H1 (cell line): ENCODE data around the gene TOGARAM1. TPM values are rescaled to one million over a fixed set of nuclear protein-coding genes. Genes with fewer than 3 reads are reported as not detected.

Experiments
- CTCF ChIA-PET: fragments of 300-600 bp; sonication (Branson Sonifier 250); formaldehyde crosslinking; loops from one replicate; lab custom pipeline; 2021; ENCODE audit not compliant: partially characterized antibody; lab: Charles Lee
- POLR2A ChIA-PET: fragments of 300-600 bp; sonication (Branson Sonifier 250); formaldehyde crosslinking; loops from one replicate; lab custom pipeline; 2021; ENCODE audit warnings: inconsistent platforms; ENCODE audit not compliant: partially characterized antibody; lab: Charles Lee
- DNase-seq, 2 experiments: peaks; one replicate each; pipeline versions ENCODE4 v3.0.0 to v3.0.0-alpha.2; 2010 to 2022; ENCODE audit warnings: low spot score in 2 of 2, low read depth in 1 of 2, mixed read lengths in 1 of 2
- FAIRE-seq: peaks from 2 replicates; lab custom pipeline; 2011; peaks lifted over from hg19 to GRCh38; lab: Jason Lieb, UNC
- H2AFZ ChIP-seq: 2 replicates; pipeline ENCODE4 v1.8.1; 2012; ENCODE audit warnings: low read length, inconsistent platforms
- H2AK5ac ChIP-seq: 2 replicates; pipeline ENCODE4 v1.6.1; 2013; ENCODE audit warnings: low read depth, low read length
- H2BK120ac ChIP-seq: replicated peaks from 2 replicates; pipeline ENCODE3; 2013; ENCODE audit warnings: low read depth, low read length, inconsistent platforms
- H2BK12ac ChIP-seq: 2 replicates; pipeline ENCODE4 v1.6.1; 2013; ENCODE audit warnings: low read depth, low read length
- H2BK15ac ChIP-seq: 2 replicates; pipeline ENCODE4 v1.6.1; 2013; ENCODE audit warnings: low read length
- H2BK20ac ChIP-seq: 2 replicates; pipeline ENCODE4 v1.6.1; 2013; ENCODE audit warnings: low read length
- H2BK5ac ChIP-seq: 2 replicates; pipeline ENCODE4 v1.6.1; 2013; ENCODE audit warnings: low read depth, low read length
- H3K14ac ChIP-seq: 2 replicates; pipeline ENCODE4 v1.6.1; 2013; ENCODE audit warnings: inconsistent platforms; ENCODE audit not compliant: insufficient read length
- H3K18ac ChIP-seq: 2 replicates; pipeline ENCODE4 v1.6.1; 2013; ENCODE audit warnings: low read length; ENCODE audit errors: extremely low read depth
- H3K23ac ChIP-seq: 2 replicates; pipeline ENCODE4 v1.6.1; 2013; ENCODE audit warnings: inconsistent platforms; ENCODE audit not compliant: insufficient read length
- H3K23me2 ChIP-seq: 2 replicates; pipeline ENCODE4 v1.6.1; 2013; ENCODE audit warnings: low read depth, low read length
- H3K27ac ChIP-seq: 2 replicates; pipeline ENCODE4 v1.6.1; 2011; ENCODE audit warnings: low read depth, low read length, inconsistent platforms
- H3K27me3 ChIP-seq, 4 experiments: replicated peaks in 1 of 4; 1 replicate in 1 of 4; 2 replicates in 3 of 4; pipeline versions ENCODE4 v1.6.1 to v1.8.1; 2011 to 2013; ENCODE audit warnings: low read length in 3 of 4, mild to moderate bottlenecking in 3 of 4, inconsistent platforms in 2 of 4, mixed read lengths in 2 of 4, moderate library complexity in 1 of 4; ENCODE audit not compliant: control insufficient read depth in 3 of 4, insufficient read depth in 3 of 4; ENCODE audit errors: extremely low read depth in 1 of 4
- H3K36me3 ChIP-seq, 4 experiments: 2 replicates each; pipeline versions ENCODE4 v1.6.1 to v1.8.1; 2011 to 2013; ENCODE audit warnings: mild to moderate bottlenecking in 4 of 4, low read length in 3 of 4, moderate library complexity in 2 of 4, control low read depth in 1 of 4, inconsistent platforms in 1 of 4; ENCODE audit not compliant: insufficient read depth in 4 of 4, control insufficient read depth in 2 of 4
- H3K4ac ChIP-seq: replicated peaks from 2 replicates; pipeline ENCODE3; 2013; ENCODE audit warnings: low read length, low read depth, mixed read lengths, inconsistent platforms; ENCODE audit not compliant: insufficient read length
- H3K4me1 ChIP-seq, 4 experiments: replicated peaks in 1 of 4; 1 replicate in 1 of 4; 2 replicates in 3 of 4; pipeline versions ENCODE4 v1.6.1 to v1.8.1; 2011 to 2013; ENCODE audit warnings: low read length in 3 of 4, inconsistent platforms in 2 of 4, mixed read lengths in 1 of 4; ENCODE audit not compliant: insufficient read depth in 4 of 4, control insufficient read depth in 3 of 4
- H3K4me2 ChIP-seq, 2 experiments: 2 replicates each; pipeline versions ENCODE4 v1.6.1 to v1.8.1; 2011 to 2013; ENCODE audit warnings: low read depth in 2 of 2, low read length in 2 of 2, control low read depth in 1 of 2, inconsistent platforms in 1 of 2, mild to moderate bottlenecking in 1 of 2; ENCODE audit not compliant: insufficient read depth in 1 of 2
- H3K4me3 ChIP-seq, 4 experiments: fragments of 200-600, 300-600 bp in 1 of 4; sonication (generic), shearing (Covaris generic), sonication (Bioruptor Twin) in 1 of 4; 2 replicates each; pipeline versions ENCODE4 v1.5.1 to v1.8.1; 2011 to 2016; ENCODE audit warnings: low read length in 4 of 4, low read depth in 3 of 4, control low read depth in 2 of 4, inconsistent platforms in 2 of 4, mild to moderate bottlenecking in 2 of 4, mixed read lengths in 1 of 4, moderate library complexity in 1 of 4; ENCODE audit not compliant: insufficient read depth in 2 of 4; ENCODE audit errors: extremely low read depth in 1 of 4
- H3K56ac ChIP-seq: replicated peaks from 2 replicates; pipeline ENCODE3; 2013; ENCODE audit warnings: low read depth, mild to moderate bottlenecking, mixed read lengths, low read length, inconsistent platforms; ENCODE audit not compliant: insufficient read length
- H3K79me1 ChIP-seq: 2 replicates; pipeline ENCODE4 v1.6.1; 2013; ENCODE audit warnings: low read depth, low read length, control low read depth
- H3K79me2 ChIP-seq, 2 experiments: 2 replicates each; pipeline versions ENCODE4 v1.6.1 to v1.8.1; 2012 to 2013; ENCODE audit warnings: low read length in 2 of 2, mild to moderate bottlenecking in 2 of 2, inconsistent platforms in 1 of 2; ENCODE audit not compliant: insufficient read depth in 2 of 2, control insufficient read depth in 1 of 2
- H3K9ac ChIP-seq, 4 experiments: replicated peaks in 1 of 4; 1 replicate in 1 of 4; 2 replicates in 3 of 4; pipeline versions ENCODE4 v1.6.1 to v1.8.1; 2011 to 2013; ENCODE audit warnings: low read depth in 3 of 4, low read length in 3 of 4, control low read depth in 2 of 4, mild to moderate bottlenecking in 2 of 4, moderate library complexity in 2 of 4, inconsistent platforms in 1 of 4; ENCODE audit errors: extremely low read depth in 1 of 4
- H3K9me3 ChIP-seq, 2 experiments: 2 replicates each; pipeline versions ENCODE4 v1.6.1 to v1.8.1; 2012 to 2013; ENCODE audit warnings: mild to moderate bottlenecking in 2 of 2, moderate library complexity in 2 of 2, control low read depth in 1 of 2, inconsistent platforms in 1 of 2, low read depth in 1 of 2, low read length in 1 of 2, mixed read lengths in 1 of 2; ENCODE audit not compliant: insufficient read depth in 2 of 2
- H4K20me1 ChIP-seq, 2 experiments: replicated peaks in 1 of 2; 2 replicates each; pipeline versions ENCODE3 to v1.8.1; 2011 to 2013; ENCODE audit warnings: inconsistent platforms in 2 of 2, low read length in 2 of 2, mild to moderate bottlenecking in 1 of 2; ENCODE audit not compliant: insufficient read depth in 2 of 2, control insufficient read depth in 1 of 2
- H4K5ac ChIP-seq: 2 replicates; pipeline ENCODE4 v1.6.1; 2013; ENCODE audit warnings: low read length, low read depth, mixed read lengths, inconsistent platforms; ENCODE audit not compliant: insufficient read length
- H4K8ac ChIP-seq: 2 replicates; pipeline ENCODE4 v1.8.0; 2013; ENCODE audit warnings: mild to moderate bottlenecking, moderate library complexity, low read length, inconsistent platforms; ENCODE audit not compliant: insufficient read depth; ENCODE audit errors: extremely low read depth
- H4K91ac ChIP-seq: replicated peaks from 2 replicates; pipeline ENCODE3; 2013; ENCODE audit warnings: low read length, mixed read lengths, inconsistent platforms; ENCODE audit not compliant: insufficient read length
- EGR1 ChIP-seq: IDR thresholded peaks from 2 replicates; pipeline ENCODE4 v1.6.1; 2011; ENCODE audit warnings: low read depth, low read length, borderline replicate concordance
- EP300 ChIP-seq, 2 experiments: IDR thresholded peaks; 1 replicate in 1 of 2; 2 replicates in 1 of 2; pipeline ENCODE4 v1.6.1; 2011 to 2012; ENCODE audit warnings: low read depth in 2 of 2, low read length in 2 of 2, mild to moderate bottlenecking in 2 of 2, borderline replicate concordance in 1 of 2, inconsistent platforms in 1 of 2, moderate library complexity in 1 of 2
- EZH2 ChIP-seq: fragments of 200-600 bp; sonication (generic); IDR thresholded peaks from 2 replicates; pipeline ENCODE4 v1.7.1; 2012; ENCODE audit warnings: low read depth, mild to moderate bottlenecking, moderate library complexity, low read length, inconsistent platforms; ENCODE audit not compliant: severe bottlenecking
- FOSL1 ChIP-seq: IDR thresholded peaks from 2 replicates; pipeline ENCODE4 v1.6.1; 2011; ENCODE audit warnings: mild to moderate bottlenecking, low read depth, low read length, moderate library complexity; ENCODE audit not compliant: insufficient read depth
- JUN ChIP-seq: IDR thresholded peaks from 2 replicates; pipeline ENCODE4 v1.6.1; 2011; ENCODE audit warnings: low read depth, mild to moderate bottlenecking, improper control_type of control experiment, low read length
- KDM5A ChIP-seq: fragments of 200-600 bp; IDR thresholded peaks from 2 replicates; pipeline ENCODE4 v1.7.1; 2012; ENCODE audit warnings: mild to moderate bottlenecking, low read length, inconsistent platforms, mixed read lengths
- NRF1 ChIP-seq: IDR thresholded peaks from 2 replicates; pipeline ENCODE4 v1.6.1; 2011; ENCODE audit warnings: mild to moderate bottlenecking, low read depth, low read length, improper control_type of control experiment
- POLR2A ChIP-seq, 2 experiments: IDR thresholded peaks; 1 replicate in 1 of 2; 2 replicates in 1 of 2; pipeline ENCODE4 v1.6.1; 2011; ENCODE audit warnings: low read depth in 2 of 2, low read length in 2 of 2, mild to moderate bottlenecking in 2 of 2; ENCODE audit errors: control extremely low read depth in 1 of 2
- POU5F1 ChIP-seq: IDR thresholded peaks from 2 replicates; pipeline ENCODE4 v1.6.1; 2011; ENCODE audit warnings: low read depth, mild to moderate bottlenecking, low read length, moderate library complexity
- RAD21 ChIP-seq, 2 experiments: IDR thresholded peaks in 1 of 2; conservative IDR thresholded peaks in 1 of 2; 2 replicates each; pipeline ENCODE4 v1.6.1; 2011; ENCODE audit warnings: low read depth in 2 of 2, low read length in 2 of 2, improper control_type of control experiment in 1 of 2, inconsistent platforms in 1 of 2, mild to moderate bottlenecking in 1 of 2, moderate library complexity in 1 of 2
- RXRA ChIP-seq: IDR thresholded peaks from 2 replicates; pipeline ENCODE4 v1.6.1; 2011; ENCODE audit warnings: low read depth, mild to moderate bottlenecking, low read length, moderate library complexity; ENCODE audit not compliant: insufficient read depth
- SP1 ChIP-seq: IDR thresholded peaks from 2 replicates; pipeline ENCODE4 v1.6.1; 2011; ENCODE audit warnings: low read depth, low read length
- TCF12 ChIP-seq: IDR thresholded peaks from 2 replicates; pipeline ENCODE4 v1.6.1; 2011; ENCODE audit warnings: low read depth, mild to moderate bottlenecking, low read length
- polyA plus RNA-seq, 7 experiments: library from polyadenylated mRNA; depleted of rRNA in 3 of 7; stranded (reverse) in 5 of 7; unstranded in 2 of 7; fragments of >200 nt in 5 of 7; fragments of 200-250 nt in 2 of 7; gene quantifications; 1 replicate in 5 of 7; 2 replicates in 1 of 7; 4 replicates in 1 of 7; pipeline versions ENCODE4 v1.2.1 to v1.2.3, GENCODE V29; 2011 to 2013; ENCODE audit warnings: missing spikeins in 2 of 7, mixed read lengths in 2 of 7
- total RNA-seq: library from RNA; stranded (reverse); fragmentation: NEBNext Ultra II Directional; extraction: Animal tissue kit (Norgen Biotek cat#: 25700); gene quantifications from 2 replicates; pipeline ENCODE4 v1.2.1, GENCODE V29; 2021
- TF ChIP-seq, protein P1 (sequence below): IDR thresholded peaks from 2 replicates; pipeline ENCODE4 v1.6.1; 2012; ENCODE audit warnings: low read length, inconsistent platforms

TOGARAM1 gene
- total and polyA plus RNA-seq, 2 of the 8 experiments (the other 6 are each of a cell fraction or from before 2014, with no cell fraction given) = 2.5 to 6.8 TPM

DNA sequence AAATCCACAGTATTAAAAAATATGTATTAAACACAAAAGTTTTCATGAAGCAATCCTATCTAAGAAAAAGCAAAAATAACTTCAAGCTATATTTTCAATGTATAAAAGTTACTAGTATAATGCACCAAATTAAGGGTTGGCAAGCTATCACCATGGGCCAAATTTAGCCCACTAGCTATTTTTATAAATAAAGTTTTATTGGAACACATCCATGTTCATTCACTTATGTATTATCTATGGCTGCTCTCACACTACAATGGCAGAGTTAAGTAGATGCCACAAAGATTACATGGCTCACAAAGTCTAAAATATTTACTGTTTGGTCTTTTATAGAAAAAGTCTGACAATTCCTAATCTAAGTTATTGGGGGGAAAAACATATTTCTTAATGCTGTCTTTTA lies 17.9 kb upstream of the TOGARAM1 start:
- Histone ChIP-seq H3K4me1 (no peaks in the 10 kb centered on the region), H2BK120ac (no peak overlapping the region), H3K79me1 (no peaks in the 10 kb centered on the region), H3K79me2 (no peaks in the 10 kb centered on the region), H4K8ac (no peak overlapping the region), H3K4ac (no peak overlapping the region), H3K23ac (no peak overlapping the region), H2BK15ac (no peak overlapping the region), H4K5ac (no peak overlapping the region), H2BK5ac (no peak overlapping the region), H3K36me3 (peaks cover 0 to 12% (median 5%) of the 10 kb centered on the region in 4 experiments; a peak in 5 of 8 replicates), H3K27ac (no peak overlapping the region), H4K20me1 (no peaks in the 10 kb centered on the region), H2BK20ac (no peak overlapping the region), H3K23me2 (no peaks in the 10 kb centered on the region; the same call in 1 of the 2 replicates), H3K9ac (no peak overlapping the region), H2AK5ac (no peak overlapping the region), H3K4me2 (no peak overlapping the region), H2AFZ (no peak overlapping the region), H2BK12ac (no peak overlapping the region), H3K27me3 (no peaks in the 10 kb centered on the region), H3K56ac (no peak overlapping the region), H3K9me3 (0 out of 4 replicates have a peak, but pooled peaks cover 0 to 5% of the 10 kb centered on the region in 2 experiments), H3K18ac (no peak overlapping the region), H4K91ac (no peak overlapping the region), H3K4me3 (no peak overlapping the region), H3K14ac (no peak overlapping the region)
- CTCF ChIA-PET = interaction anchor here (1.5 kb wide), 1 partner anchor 31 kb away, joined by 4 read pairs; no protein-coding TSS in a partner anchor
- POLR2A ChIA-PET = no interaction called here
- DNase-seq (no peak), FAIRE-seq (no peak)
- no peak for TF ChIP-seq EP300 (IDR thresholded peaks at IDR 0.05; ENCODE audit: borderline replicate concordance in 1 of 2, low read depth in 2 of 2, low read length in 2 of 2)
- no peak for TF ChIP-seq EZH2
- no peak for TF ChIP-seq EGR1
- TF ChIP-seq POLR2A (IDR thresholded peaks at IDR 0.05; ENCODE audit: control extremely low read depth in 1 of 2, low read depth in 2 of 2, low read length in 2 of 2) = no peak
- TF ChIP-seq RXRA = no peak
- no peak for TF ChIP-seq RAD21 (IDR thresholded peaks at IDR 0.05 in 1 of 2, conservative IDR thresholded peaks at IDR 0.05 in 1 of 2; ENCODE audit: low read depth in 2 of 2, low read length in 2 of 2)
- no peak for TF ChIP-seq POU5F1
- TF ChIP-seq, protein P1, sequence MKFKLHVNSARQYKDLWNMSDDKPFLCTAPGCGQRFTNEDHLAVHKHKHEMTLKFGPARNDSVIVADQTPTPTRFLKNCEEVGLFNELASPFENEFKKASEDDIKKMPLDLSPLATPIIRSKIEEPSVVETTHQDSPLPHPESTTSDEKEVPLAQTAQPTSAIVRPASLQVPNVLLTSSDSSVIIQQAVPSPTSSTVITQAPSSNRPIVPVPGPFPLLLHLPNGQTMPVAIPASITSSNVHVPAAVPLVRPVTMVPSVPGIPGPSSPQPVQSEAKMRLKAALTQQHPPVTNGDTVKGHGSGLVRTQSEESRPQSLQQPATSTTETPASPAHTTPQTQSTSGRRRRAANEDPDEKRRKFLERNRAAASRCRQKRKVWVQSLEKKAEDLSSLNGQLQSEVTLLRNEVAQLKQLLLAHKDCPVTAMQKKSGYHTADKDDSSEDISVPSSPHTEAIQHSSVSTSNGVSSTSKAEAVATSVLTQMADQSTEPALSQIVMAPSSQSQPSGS = no peak
- no peak for TF ChIP-seq TCF12
- TF ChIP-seq JUN = no peak
- no peak for TF ChIP-seq KDM5A
- TF ChIP-seq FOSL1 = no peak
- no peak for TF ChIP-seq NRF1
- no peak for TF ChIP-seq SP1
